Thyroid gland (tissue), 4 donors: ENCODE measurements around the gene ATP1B2.
"Not testable (repeated sequence)": the region's sequence is repeated elsewhere in the genome, so short reads cannot be mapped to it uniquely, and the experiment has no call there.

ENCODE experiments used
- CTCF ChIP-seq, 6 experiments: fragments of 200-600 bp in 3 of 6; fragments of 450-650 bp in 3 of 6; sonication (generic) in 3 of 6; IDR thresholded peaks; one replicate each; pipeline ENCODE4 v1.5.1; 2016 to 2019; ENCODE audit warnings: antibody characterized with exemption in 6 of 6, mild to moderate bottlenecking in 2 of 6, inconsistent platforms in 1 of 6, moderate library complexity in 1 of 6
- POLR2A ChIP-seq, 2 donors: fragments of 450-650 bp; IDR thresholded peaks; one replicate each; pipeline ENCODE4 v1.6.1; 2017; ENCODE audit warnings: antibody characterized with exemption in 2 of 2, mild to moderate bottlenecking in 2 of 2, moderate library complexity in 1 of 2

- not testable (repeated sequence) for TF ChIP-seq CTCF, POLR2A (IDR thresholded peaks at IDR 0.05)
Measured at GRCh38 chr17:7641635-7642034, 9.1 kb upstream of the ATP1B2 start.
